ENCODE results near the gene POLN. TPM values are rescaled to one million over a fixed set of nuclear protein-coding genes. Genes with fewer than 3 reads are reported as not detected.

The POLN gene
- total RNA-seq, 2 experiments from 2014 or later = 0.92 to 1.0 TPM

- no peaks in the 10 kb centered on the region for H3K4me1 Mint-ChIP-seq
- H3K4me3 Mint-ChIP-seq = no peak overlapping the region
- peaks cover 4% of the 10 kb centered on the region for H3K36me3 Mint-ChIP-seq
- no peak for DNase-seq
- peaks cover 11% of the 10 kb centered on the region for H3K9me3 Mint-ChIP-seq
- no peaks in the 10 kb centered on the region for H3K27me3 Mint-ChIP-seq
- no peak overlapping the region for H3K27ac Mint-ChIP-seq
These were observed 114.2 kb downstream of the POLN start for GRCh38 chr4:2127609-2128332.

DNA sequence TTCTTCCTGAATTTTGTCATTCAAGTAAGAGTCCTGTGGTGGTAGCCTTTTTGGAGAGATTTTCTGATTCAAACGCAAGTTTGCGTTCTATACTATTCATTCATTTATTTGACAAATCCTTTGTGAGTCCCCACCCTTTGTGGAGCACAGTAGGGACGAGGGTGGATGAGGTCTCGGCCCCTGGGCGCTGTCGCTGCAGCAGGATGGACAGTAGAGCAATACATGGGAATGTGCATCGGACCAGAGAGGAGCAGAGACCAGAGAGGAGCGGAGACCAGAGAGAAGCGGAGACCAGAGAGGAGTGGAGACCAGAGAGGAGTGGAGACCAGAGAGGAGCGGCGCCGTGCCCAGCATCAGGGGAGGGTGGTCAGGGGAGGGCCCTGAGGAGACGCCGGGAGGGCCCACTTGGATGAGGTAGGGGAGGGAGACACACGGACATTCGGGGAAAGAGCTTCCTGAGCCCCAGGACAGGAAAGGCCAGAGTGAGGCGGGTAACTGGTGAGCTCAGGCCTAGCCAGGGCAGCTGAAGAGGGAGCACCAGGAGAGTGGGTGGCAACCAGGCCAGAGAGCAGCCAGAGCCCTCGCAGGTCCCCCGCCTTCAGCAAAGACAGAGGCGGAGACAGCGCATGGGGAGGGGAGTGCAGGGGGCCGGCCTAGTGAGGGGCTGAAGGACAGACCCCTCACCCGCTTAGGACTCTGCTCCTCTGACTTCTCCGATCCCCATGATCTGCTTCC is 115.4 kb downstream of the POLN start:
- no peaks in the 10 kb centered on the region for H3K4me1 Mint-ChIP-seq
- peaks cover 1% of the 10 kb centered on the region for H3K9me3 Mint-ChIP-seq
- H3K27me3 Mint-ChIP-seq = no peaks in the 10 kb centered on the region
- H3K4me3 Mint-ChIP-seq = no peak overlapping the region
- no peaks in the 10 kb centered on the region for H3K36me3 Mint-ChIP-seq
- H3K27ac Mint-ChIP-seq = no peak overlapping the region
- no peak for DNase-seq

GRCh38 chr4:2125831-2126230 is 116.1 kb downstream of the POLN start:
- H3K4me1 Mint-ChIP-seq = no peaks in the 10 kb centered on the region

GRCh38 chr4:2125023-2125422 is 116.9 kb downstream of the POLN start:
- DNase-seq = no peak
- H3K9me3 Mint-ChIP-seq = no peaks in the 10 kb centered on the region
- no peak overlapping the region for H3K27ac Mint-ChIP-seq
- H3K4me1 Mint-ChIP-seq = no peaks in the 10 kb centered on the region
- H3K36me3 Mint-ChIP-seq = no peaks in the 10 kb centered on the region
- H3K27me3 Mint-ChIP-seq = no peaks in the 10 kb centered on the region
- H3K4me3 Mint-ChIP-seq = no peak overlapping the region

More at GRCh38 chr4:2125831-2126230, 116.1 kb downstream of the POLN start:
- Mint-ChIP-seq H3K4me3 (no peak overlapping the region), H3K9me3 (no peaks in the 10 kb centered on the region), H3K27me3 (no peaks in the 10 kb centered on the region), H3K27ac (no peak overlapping the region), H3K36me3 (no peaks in the 10 kb centered on the region)
- no peak for DNase-seq

GRCh38 chr4:2116687-2117400 is 125.1 kb downstream of the POLN start:
- Mint-ChIP-seq H3K4me3 (no peak overlapping the region), H3K36me3 (no peaks in the 10 kb centered on the region), H3K27ac (no peak overlapping the region), H3K4me1 (no peaks in the 10 kb centered on the region), H3K9me3 (no peaks in the 10 kb centered on the region), H3K27me3 (no peaks in the 10 kb centered on the region)
- DNase-seq = no peak

GRCh38 chr4:2105559-2105958 is 136.4 kb downstream of the POLN start:
- DNase-seq = no peak
- H3K36me3 Mint-ChIP-seq = peaks cover 4% of the 10 kb centered on the region
- H3K4me3 Mint-ChIP-seq = no peak overlapping the region
- H3K27ac Mint-ChIP-seq = no peak overlapping the region
- peaks cover 7% of the 10 kb centered on the region for H3K4me1 Mint-ChIP-seq
- peaks cover 13% of the 10 kb centered on the region for H3K9me3 Mint-ChIP-seq
- H3K27me3 Mint-ChIP-seq = peaks cover 16% of the 10 kb centered on the region

DNA sequence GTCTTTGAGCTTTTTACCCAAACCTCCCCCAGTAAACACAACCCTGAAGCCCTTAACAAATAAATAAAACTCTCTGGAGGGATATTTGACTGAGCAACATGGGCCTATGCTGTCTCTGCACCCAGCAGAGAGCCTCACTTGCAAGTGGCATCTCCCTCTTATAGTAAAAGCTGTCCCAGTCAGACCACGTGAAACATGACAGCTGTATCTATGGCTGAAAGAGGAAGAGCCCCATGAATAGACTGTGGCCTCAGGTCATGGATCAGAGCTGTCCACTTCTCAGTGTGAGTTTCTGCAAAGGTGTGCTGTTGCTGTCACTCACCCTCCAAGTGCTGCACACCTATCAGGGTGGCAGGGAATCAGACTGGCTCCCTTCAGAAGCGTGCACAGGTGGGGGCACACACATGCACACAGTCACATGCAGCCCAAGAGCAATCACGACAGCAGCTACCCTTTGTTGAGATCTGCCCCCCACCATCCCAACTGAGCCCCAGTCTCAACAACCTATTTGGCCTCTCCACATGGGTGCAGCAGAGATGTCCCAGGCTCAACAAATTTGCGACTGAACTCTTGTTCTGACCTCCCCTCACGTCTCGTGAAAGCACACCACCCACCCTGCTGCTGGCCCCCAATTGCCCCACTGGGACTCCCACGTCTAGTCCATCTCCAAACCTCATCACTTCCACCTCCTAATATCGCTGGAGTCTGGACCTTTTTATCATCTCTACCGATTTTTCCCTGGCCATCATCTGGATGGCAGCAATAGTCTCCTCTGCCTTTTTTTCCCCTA is 137.2 kb downstream of the POLN start:
- H3K27ac Mint-ChIP-seq = no peak overlapping the region
- no peak for DNase-seq

GRCh38 chr4:2103843-2104547 is 137.9 kb downstream of the POLN start:
- Mint-ChIP-seq H3K4me3 (no peak overlapping the region), H3K27me3 (peaks cover 5% of the 10 kb centered on the region), H3K36me3 (peaks cover 4% of the 10 kb centered on the region), H3K27ac (no peak overlapping the region), H3K4me1 (peaks cover 5% of the 10 kb centered on the region), H3K9me3 (peaks cover 13% of the 10 kb centered on the region)
- no peak for DNase-seq

More for the DNA sequence above, 137.2 kb downstream of the POLN start:
- peaks cover 10% of the 10 kb centered on the region for H3K27me3 Mint-ChIP-seq
- peaks cover 13% of the 10 kb centered on the region for H3K9me3 Mint-ChIP-seq
- H3K4me3 Mint-ChIP-seq = no peak overlapping the region
- H3K36me3 Mint-ChIP-seq = peaks cover 4% of the 10 kb centered on the region
- peaks cover 7% of the 10 kb centered on the region for H3K4me1 Mint-ChIP-seq

DNA sequence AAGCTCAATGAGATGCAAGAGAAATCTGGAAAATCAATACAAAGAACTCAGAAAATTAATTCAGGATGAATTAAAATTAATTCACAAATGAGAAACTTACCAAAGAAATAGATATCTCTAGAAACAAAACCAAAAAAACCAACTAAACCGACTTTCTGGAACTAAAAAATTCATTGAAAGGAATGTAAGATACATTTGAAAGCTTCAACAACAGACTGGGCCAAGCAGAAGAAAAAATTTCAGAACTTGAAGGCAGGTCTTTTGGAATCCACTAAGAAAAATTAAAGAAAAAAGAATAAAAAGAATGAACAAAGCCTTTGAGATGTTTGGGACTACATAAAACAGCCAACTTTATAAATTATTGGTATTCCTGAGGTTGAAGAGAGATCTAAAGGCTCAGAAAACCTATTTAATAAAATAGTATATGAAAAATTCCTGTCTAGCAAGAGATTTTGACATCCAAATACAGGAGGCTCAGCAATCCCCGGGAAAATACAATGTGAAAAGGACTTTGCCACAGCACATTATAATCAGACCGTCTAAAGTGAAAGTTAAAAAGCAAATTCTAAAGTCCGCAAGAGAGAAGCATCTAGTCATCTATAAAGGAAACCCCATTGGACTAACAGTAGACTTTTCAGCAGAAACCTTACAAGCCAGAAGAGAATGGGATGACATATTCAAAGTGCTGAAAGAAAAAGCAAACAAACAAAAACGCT is 138.6 kb downstream of the POLN start:
- no peak overlapping the region for H3K27ac Mint-ChIP-seq
- peaks cover 4% of the 10 kb centered on the region for H3K36me3 Mint-ChIP-seq
- no peak overlapping the region for H3K4me3 Mint-ChIP-seq

DNA sequence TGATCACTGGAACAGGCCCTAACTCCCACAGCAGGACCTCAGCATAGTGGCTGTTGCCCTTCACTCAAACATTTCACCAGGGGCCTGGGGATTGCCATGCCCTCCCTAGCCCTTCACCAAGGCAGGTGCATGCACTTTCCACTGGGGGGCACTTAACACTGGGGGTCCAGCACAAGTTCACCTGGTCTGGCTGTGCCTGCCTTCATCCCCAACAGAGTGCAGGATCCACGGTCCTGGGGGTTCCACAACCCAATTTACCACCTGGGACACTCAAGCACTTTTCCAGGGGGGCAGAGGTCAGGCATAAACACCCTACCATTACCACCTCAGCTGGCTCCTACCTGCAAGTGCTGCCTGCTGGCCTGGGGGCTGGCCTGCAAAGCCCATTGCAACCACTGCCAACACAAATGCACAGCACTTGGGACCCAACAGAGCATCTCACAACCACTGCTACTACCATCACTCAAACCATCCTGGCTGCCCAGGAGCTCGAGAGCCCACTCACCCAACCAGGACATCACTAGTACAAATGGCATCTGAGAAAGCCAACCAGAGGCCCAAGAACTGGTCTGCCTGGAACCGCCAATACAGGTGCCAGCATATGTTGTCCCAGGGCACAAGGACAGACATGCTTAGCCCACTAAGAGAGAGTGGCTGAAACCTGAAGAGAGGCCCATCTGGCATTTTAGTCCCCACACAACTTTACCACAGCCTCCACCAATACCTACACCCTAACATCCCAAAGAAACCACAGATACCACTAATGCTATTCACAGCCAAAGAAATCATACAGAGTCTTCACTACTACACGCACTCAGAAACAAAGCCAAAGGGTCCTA is 139.7 kb downstream of the POLN start:
- Mint-ChIP-seq H3K4me1 (no peaks in the 10 kb centered on the region), H3K9me3 (peaks cover 13% of the 10 kb centered on the region), H3K36me3 (peaks cover 4% of the 10 kb centered on the region), H3K27me3 (no peaks in the 10 kb centered on the region), H3K4me3 (no peak overlapping the region), H3K27ac (no peak overlapping the region)
- DNase-seq = no peak

More for the DNA sequence above, 138.6 kb downstream of the POLN start:
- no peaks in the 10 kb centered on the region for H3K27me3 Mint-ChIP-seq
- H3K9me3 Mint-ChIP-seq = peaks cover 13% of the 10 kb centered on the region
- DNase-seq = no peak
- no peaks in the 10 kb centered on the region for H3K4me1 Mint-ChIP-seq

DNA sequence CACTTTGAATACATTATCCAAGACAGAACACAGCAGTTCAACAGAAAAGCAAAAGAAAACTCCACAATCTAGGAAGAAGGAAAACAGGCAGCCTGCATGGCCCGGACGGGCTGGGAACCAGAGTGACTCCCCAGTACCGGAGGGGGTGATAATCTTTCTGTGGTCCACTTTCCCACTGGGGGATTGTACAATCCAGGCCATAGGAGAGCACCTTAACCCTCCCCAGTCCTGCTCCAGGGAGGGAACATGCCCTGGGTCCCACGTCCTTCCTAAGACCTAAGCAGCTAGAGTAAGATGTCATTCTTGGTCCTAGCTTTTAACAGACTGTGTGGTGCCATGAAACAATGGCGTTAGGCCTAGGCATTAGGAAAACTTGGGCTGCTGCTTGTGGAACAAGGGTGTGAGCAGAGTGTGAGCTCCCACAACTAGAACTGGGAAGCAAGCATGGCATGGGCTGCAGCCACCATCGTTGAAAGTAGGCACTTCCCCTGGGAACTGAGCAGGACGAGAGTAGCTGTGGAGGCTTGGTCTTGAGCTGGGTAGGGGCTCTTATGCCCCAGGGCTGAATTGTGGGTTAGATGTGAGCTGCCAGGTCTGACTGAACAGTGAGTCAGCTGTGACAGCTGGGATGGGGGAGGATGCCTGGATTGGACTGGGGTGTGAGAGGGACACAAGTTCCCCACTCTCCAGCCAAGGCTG is 140.4 kb downstream of the POLN start:
- H3K9me3 Mint-ChIP-seq = peaks cover 19% of the 10 kb centered on the region
- H3K4me1 Mint-ChIP-seq = no peaks in the 10 kb centered on the region
- H3K27me3 Mint-ChIP-seq = peaks cover under 1% of the 10 kb centered on the region
- DNase-seq = no peak
- H3K36me3 Mint-ChIP-seq = peaks cover 5% of the 10 kb centered on the region
- no peak overlapping the region for H3K4me3 Mint-ChIP-seq
- H3K27ac Mint-ChIP-seq = no peak overlapping the region

- Mint-ChIP-seq H3K27me3 (peaks cover 3% of the 10 kb centered on the region), H3K36me3 (peaks cover 11% of the 10 kb centered on the region), H3K9me3 (peaks cover 9% of the 10 kb centered on the region), H3K4me1 (no peaks in the 10 kb centered on the region), H3K4me3 (no peak overlapping the region), H3K27ac (no peak overlapping the region)
- no peak for DNase-seq
These were observed 145.8 kb downstream of the POLN start for GRCh38 chr4:2096073-2096609.
